Stimulated activated CD4-positive, alpha-beta T cell treated with anti-CD3 and anti-CD28 coated beads, Interleukin-4, amount 100 ng/mL, for 4 hours (primary cell): Measurements from ENCODE around the gene SPSB1.

Experiments used
- DNase-seq, 2 experiments: peaks; one replicate each; pipeline ENCODE4 v3.0.0-alpha.2; 2020

The SPSB1 gene

DNA sequence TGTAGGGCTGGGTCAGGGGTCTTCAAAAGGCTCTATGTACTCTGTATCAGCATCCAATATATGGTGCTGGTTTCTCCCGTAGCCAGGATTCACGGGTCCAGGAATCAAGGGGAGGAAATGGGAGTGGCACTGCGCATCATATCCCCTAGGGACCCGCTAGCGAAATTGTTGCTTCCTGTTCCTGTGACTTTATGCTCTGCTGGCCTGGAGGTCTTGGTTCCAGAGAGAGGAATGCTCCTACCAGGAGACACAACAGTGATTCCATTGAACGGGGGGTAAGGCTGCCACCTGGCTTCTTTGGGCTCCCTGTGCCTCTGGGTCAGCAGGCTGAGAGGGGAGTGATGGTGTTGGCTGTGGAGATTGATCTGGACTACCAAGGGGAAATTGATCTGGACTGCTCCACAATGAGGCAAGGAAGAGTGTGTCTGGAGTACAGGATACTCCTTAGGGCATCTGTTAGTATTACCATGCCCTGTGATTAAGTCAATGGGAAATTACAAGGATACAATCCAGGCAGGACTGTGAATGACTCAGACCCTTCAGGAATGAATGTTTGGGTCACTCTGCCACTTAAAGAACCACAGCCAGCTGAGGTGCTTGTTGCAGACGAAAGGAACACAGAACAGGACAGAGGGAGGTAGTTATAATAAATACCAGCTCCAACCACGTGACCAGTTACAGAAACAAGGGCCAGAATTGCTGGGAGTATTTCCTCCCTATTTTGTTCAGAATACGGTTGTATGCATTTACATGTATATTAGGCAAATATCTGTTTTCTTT, 10.2 kb downstream of the SPSB1 start:
- no peak for DNase-seq

DNA sequence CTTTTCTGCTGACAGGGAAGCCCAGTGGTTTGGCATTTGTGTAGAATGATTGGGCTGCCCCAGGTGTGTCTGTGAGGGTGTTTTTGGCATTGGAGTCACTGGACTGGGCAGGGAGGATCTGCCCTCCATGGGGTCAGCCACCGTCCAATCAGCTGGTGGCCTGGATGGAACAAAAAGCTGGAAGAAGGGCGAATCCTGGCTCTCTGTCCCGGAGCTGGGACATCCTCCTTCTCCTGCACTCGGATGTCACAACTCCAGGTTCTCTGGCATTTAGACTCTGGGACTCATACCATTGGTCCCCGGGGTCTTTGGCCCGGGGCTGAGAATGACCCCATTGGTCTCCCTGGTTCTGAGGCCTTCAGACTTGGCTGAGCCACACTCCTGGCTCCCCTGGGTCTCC, 11.2 kb downstream of the SPSB1 start:
- no peak for DNase-seq

DNA sequence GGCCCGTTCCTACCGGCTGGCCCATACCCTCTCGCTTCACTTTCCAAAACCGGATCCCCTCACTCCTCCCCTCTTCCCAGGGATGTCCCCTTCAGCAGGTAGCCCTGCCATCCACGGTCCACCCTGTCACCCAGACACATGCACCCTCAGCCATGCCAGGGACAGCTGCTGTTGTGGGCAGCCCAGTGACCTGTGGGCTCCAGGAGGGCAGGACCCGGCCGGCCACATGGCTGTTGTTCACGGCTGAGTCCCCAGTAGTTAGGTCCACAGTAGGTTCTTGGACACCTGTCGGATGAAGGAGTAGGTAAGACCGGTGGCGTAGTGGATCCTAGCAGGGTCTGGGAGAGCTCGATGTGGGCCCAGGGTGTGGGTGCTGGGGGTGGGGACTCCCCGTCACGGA, 12.5 kb downstream of the SPSB1 start:
- no peak for DNase-seq

DNA sequence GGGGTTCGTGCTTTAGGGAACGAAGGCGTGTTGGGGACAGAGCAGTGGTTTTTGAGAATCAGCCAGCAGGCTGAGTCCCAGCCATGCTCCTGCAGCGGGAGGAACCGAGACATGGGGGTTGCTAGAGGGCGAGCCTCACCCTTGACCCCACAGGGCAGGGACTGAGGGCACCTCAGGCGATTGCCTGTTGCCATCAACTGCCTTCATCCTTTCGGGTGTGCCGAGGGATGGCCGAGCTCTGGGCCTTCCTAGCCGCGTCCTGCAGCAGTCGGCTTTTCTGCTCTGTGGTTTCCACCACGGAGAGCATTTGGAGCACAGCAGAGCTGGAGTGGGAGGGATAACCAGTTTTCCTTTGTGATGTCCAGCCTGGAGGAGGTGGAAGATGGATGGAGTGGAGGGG, 13.3 kb downstream of the SPSB1 start:
- DNase-seq: no peak

DNA sequence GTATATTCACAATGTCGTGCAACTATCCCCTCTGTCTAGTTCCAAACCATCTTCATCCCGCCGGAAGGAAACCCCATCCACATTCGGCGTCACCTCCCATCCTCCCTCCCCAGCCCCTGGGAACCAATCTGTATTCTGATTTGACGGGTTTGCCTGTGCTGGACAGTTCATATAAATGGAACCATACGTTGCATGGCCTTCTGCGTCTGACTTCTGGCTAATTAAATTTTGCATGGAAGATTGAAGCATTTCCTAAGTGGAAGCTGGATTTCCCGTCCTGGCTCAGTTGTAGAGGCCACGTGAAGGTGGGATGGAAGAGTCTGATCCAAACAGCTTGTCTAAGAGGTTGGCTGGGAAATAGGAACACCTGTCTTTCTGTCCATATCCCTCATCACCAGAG, 14.6 kb downstream of the SPSB1 start:
- no peak for DNase-seq

DNA sequence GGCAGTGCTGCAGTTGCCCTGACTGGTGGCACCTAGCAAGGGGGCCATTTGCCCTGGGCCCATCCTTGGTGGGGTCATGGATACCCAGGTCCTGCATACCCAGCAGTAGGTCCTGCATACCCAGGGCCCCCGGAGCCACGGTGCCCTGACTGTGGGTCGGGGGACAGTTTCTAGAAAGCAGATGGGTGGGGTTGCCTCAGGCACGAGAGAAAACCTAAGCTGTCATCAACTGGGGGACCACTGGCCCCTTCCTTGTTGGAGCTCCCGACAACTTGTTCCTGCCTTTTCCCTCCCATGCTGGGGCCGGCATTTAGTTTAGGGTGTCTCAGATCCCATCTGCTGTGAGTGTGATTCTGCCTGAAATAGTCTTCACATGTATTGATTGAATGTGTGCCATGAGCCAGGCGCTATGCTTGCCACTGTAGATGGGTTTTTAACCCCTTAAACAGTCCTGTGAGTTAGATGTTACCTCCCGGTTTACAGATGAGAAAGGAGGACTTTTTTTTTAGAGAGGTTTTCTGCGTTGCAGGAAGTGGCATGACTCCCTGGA, 15.6 kb downstream of the SPSB1 start:
- no peak for DNase-seq

DNA sequence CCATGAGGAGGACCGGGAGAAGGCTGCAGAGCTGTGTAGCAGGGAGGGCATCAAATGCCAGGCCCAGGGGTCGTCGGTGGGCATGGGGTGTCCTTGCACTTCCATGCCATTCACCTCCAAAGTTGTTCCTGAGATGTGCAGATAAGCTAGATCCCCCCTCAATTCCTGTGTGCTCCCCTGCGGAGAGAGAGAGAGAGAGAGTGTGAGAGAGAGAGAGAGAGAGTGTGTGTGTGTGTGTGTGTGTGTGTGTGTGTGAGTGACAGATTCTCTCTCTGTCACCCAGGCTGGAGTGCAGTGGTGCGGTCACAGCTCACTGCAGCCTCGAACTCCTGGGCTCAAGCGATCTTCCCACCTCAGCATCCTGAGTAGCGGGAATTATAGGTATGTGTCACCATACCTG, 16.4 kb downstream of the SPSB1 start:
- no peak for DNase-seq

DNA sequence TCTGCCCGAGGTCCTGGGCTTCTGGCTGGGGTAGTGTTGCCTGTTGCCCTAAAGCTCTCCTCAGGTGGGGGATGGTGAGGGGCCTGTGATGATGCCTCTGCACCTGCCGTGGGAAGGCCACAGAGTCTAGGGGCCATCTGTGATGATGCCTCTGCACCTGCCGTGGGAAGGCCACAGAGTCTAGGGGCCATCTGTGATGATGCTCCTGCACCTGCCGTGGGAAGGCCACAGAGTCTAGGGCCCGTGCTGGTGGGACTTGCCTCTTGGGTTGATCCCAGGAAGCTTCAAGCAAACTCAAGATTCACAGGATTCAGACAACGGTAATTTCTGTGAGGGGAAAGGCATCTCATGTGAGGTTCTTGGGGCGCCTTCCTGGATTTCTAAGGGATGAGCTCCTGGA, 17.3 kb downstream of the SPSB1 start:
- no peak for DNase-seq

DNA sequence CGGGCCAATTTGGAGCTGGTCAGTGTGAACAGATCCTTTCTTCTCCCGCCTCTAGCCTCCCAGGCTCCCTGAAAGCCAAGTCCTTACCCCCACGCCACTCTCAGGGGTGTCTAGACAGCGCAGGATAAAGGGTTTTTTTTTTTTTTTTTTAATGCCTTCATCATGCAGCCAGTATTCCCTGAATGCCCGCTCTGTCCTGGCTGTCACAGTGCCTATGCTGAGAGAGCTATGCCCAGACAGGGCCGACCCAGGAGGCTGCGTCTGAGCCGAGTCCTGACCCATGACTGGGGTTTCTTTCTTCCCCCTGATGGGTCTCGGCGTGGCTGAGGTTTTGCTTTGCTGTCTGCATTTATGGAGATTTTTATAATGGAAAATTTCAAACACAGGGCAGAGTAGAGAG, 18.3 kb downstream of the SPSB1 start:
- no peak for DNase-seq

DNA sequence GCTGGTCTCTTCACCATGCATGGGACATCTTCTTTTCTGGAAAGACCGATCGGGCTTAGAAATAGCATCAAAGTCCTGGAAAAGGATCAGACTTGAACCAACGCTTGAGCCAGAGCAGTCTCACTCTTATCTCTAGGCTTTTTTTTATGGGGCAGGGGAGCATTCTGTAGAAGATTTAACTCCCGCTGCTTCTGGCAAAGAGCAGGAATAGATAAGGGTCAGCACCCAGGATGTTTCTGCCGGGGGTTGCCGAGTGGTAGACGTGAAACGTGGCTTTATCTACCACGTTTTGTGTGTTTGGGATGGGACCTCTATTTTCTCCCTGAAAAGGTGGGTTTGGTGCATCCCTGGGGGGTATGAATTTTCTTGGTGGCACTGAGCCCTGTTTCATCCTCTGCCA, 18.8 kb downstream of the SPSB1 start:
- no peak for DNase-seq

DNA sequence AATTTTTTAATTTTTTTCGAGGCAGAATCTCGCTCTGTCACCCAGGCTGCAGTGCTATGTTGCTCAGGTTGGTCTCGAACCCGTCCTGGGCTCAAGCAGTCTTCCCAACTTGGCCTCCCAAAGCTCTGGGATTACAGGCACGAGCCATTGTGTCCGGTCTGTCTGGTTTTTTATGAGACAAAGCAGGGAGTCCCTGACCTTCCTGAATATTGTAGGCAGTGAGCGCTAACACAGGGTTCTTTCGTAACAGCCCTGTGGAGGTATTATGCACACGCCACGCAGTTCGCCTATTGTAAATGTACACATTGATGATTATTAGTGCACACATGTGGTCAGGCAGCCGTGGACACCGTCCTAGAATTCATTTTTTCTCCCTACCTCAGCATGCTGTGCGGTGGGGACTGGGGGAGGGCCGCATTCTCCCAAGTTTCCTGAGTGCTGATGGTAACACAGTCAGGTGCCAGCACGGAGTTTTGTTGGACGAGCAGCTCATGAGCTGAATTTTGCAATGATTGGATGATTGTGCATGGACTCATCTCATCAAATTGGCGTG, 19.6 kb downstream of the SPSB1 start:
- no peak for DNase-seq

DNA sequence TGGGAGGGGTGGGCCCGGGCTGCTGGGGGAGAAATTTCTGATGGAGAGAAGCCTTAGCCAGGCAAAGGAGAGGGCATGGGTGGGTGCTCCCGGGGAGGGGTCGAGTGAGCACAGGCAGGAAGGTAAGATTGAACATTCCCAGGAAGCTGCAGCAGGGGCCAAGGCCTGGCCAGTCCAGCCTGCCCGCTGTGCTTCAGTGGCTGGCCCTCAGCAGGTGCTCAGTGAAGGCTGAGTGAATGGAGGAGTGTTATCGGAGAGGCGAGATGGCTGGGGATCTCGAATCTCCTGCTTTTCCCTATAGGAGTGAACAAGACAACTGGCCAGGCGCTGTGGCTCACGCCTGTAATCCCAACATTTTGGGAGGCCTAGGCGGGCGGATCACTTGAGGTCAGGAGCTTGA, 20.9 kb downstream of the SPSB1 start:
- DNase-seq: no peak

DNA sequence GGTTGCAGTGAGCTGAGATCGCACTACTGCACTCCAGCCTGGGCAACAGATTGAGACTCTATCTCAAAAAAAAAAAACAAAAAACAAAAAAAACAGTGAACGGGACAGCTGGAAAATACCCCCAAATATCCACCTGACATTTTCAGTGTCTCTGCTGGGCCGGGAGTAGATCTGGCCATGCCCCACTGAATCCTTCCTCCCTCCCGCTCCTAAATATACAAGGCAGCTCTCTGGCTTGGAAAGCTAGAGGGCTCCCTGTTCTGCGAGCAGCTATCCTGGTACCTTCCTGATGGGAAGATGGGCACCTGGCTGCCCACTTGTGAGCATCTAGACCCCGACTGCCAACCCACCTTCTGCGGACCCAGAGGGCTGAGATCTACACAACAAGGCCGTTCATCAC, 21.4 kb downstream of the SPSB1 start:
- no peak for DNase-seq

DNA sequence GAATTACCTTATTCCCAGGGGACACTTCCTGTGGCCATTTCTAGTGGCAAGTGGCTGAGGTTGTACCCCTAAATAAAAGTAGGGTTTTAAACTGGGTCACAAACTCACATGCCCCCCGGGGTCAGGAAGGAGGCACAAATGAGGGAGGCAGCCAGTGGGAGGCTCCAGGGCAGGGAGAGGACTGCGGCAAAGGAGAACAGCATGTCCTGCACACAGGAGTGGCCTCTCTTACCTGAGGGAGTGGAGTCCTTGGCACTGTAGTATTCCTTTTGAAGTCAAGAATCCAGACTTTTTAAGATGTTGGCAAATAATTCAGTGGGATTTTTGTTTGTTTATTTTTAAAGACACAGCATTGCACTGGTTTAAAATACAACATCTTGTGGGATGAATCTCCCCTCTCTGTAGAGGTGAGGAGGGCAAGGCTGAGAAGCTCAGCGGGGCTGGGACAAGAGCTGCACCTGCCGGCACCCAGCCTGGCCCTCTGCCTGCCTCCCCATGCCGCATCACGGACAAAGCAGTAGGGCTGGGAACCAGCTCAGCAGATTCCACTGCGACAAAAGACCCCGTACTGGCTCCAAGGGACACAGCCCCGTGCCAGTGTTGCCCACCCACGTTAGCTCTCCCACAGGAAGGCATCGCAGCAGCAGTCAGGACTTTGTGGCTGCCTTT, 22.2 kb downstream of the SPSB1 start:
- no peak for DNase-seq

DNA sequence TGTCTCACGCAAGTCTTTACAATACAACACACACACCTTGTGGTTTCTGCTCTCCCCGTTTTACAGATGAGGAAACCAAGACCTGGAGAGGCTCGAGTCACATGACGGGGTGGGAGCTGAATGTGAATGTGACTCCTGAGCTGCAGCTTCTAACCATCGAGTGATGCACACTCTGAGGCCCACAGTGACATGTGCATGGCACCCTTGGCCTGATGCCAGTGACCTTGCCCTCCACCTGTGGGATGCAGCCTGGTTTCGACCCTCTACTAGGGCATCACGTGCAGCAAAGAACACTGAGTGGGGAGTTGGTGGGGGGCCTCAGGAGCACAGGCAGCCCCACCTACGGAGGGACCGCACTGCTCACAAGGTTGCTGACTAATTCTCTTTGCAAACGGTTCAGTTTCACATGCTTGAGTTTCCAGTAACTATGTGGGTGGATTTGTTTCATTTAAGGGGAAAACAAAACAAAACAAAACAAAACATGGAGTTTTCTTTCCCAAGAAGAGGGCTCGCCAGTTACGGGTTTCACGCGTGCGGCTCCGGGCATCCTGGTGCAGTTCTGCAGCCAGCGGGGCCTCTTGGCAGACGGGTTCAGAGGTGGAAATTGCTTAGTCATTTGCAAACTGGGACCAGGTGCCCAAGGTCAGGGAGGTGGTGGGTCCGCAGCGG, 22.9 kb downstream of the SPSB1 start:
- peak; percentile 43 to 57 for DNase-seq

DNA sequence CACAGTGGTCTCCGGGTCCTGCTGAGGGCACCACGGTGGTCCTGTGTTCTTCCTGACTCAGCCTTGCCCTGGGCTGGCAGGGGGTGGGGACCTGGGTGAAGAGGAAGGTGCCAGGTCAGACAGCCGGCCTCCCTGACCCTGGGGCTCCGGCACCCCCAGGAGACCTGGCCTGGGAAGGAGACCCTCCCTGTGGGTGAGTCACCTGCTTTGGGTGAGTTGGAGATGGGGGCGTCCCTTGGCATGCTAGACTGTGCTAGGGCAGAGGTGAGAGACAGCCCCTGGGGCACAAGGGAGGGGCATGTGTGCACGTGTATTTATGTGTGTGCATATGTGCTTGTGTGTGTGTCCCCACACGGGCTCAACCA, 23.4 kb downstream of the SPSB1 start:
- DNase-seq: peak in 1 of 2 experiments; percentile 17

DNA sequence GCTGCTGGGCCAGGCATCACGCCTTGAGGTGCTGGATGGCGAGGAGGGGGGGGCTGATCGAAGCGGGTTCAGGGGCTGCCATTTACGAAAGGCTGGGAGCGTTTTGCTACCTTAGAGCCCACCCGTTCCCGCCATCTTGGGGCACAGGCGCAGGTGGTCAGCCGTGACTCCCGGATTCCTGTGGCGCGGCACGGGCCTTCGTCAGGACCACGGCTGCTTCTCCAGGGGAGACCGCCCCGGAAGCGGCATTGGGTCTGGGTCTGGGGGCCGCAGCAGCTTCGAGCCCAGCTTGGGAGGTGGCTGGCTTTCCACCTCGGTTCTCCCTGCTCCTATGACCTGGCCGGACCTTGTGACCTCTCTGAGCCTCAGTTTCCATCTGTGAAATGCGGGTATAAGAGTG, 23.8 kb downstream of the SPSB1 start:
- DNase-seq: no peak

DNA sequence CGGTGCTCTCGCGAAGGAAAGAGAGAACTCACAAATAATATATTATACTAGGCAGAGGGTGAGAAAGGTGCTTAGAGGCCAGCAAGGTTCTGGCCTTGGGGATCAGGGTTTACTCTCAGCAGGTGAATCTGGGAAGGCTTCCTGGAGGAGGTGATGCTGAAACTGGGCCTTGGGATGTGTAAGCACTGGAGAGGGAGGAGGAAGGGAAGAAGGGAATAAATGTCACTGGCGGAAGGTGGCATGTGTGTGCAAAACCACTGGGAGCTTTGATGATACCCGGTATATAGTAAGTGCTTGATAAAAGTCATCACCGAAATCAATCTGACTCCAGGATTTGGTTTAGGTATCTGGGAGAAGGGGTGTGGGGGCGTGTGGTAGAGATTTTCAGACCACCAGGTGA, 24.4 kb downstream of the SPSB1 start:
- DNase-seq: no peak

DNA sequence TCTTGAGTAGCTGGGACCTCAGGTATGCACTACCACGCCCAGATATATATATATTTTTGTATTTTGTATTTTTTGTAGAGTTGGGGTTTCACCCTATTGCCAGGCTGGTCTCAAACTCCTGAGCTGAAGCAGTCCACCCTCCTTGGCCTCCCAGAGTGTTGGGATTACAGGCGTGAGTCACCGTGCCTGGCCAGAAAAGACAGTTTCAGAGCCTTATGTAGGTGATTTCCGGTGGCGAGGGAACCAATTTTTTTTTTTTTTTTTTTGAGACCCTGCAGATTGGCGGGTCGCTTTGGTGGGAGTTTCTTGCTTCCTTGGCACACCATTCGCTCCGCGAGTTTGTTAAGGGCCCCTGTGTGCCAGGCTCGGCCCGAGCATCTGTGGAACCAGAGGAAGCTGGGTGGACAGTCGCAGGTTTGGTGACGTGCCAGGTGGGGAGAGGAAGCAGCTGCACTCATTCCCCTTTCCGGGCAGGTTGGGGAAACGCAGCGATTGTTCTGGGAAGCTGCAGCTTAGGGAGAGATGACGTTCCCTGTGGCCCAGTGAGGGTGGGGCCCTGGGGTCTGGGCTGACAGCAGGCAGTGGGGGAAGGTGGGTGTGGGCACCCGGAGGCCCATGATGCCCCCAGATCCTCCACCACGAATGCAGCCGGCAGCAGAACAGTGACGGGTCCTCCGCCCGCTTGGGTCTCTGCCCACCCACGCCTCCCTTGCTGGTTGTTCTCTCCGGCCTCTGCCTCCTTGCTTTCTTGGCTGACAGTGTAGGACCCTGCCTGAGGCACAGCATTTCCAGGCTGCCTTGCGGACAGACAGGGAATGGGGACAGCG, 25.1 kb downstream of the SPSB1 start:
- no peak for DNase-seq

DNA sequence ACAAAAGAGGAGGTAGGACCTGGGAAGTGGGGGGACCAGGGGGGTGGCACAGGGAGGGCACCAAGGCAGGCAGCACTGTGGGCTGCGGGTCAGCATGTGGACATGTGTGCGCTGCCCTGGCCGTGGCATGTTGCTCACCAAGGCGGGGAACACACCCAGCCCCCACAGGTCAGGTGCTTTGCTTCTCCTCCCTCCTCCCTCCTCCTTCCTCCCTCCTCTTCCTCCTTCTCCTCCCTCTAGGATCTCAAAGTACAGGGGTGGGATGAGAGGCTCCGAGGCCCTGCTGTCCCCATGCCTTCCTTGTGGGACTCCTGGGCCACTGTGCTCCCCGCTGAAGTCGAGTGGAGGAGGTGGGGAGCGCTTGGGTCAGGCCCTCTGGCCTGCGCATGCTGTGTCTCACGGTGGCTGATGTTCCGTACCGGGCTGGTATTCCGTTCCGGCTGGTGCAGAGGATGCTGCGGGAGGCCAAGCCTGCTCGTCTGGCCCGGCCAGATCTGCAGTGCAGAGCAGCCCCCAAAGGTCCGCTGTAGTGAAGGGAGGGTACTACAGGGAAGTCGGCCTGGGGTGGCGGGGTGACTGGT, 26.6 kb downstream of the SPSB1 start:
- DNase-seq: no peak

DNA sequence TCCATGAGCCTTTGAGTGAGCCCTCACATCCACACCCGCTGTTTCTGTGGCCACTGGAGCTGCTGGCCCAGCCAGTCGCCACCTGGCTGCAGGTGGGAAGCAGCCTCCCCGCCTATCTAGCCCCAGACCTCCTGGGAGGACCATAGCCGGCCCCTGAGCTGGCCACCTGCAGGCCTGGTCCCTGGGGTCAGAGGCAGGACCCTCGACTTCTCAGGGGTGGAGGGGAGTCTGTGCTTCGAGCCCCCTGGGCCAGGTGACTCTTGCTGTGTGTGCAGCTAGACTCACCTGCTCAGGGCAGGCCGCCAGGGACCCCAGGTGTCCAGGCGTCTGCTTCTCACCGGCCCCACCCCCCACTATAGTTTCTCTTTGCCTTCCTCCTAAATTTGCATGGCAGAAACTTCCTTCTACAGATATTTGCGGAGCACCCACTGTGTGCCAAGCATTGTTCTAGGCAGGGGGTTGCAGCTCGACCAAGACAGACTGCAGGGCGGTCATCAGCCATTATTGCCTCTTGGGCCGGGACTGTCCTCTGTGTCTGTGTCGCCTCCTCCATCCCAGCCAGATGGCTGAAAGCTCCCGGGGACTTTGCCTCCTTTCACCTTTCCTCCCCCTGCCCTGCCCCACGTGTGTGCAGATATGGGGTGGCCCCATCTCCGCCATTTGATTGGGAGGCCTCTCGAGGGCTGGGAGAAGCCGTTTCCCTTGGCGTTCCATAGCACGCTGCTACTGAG, 27.3 kb downstream of the SPSB1 start:
- no peak for DNase-seq
